CD4-positive, alpha-beta T cell (primary cell): ENCODE results near the gene LRP1B. TPM values are rescaled to one million over a fixed set of nuclear protein-coding genes. Genes with fewer than 3 reads are reported as not detected.

Source experiments
- ATAC-seq: fragments of 200-7000 bp; cut with Tn5 transposase; one replicate; pipeline ENCODE4 v1.10.0; 2022; ENCODE audit warnings: mild to moderate bottlenecking; ENCODE audit not compliant: poor library complexity
- CTCF ChIA-PET: fragments of 350-600 bp; sonication (Branson Sonifier 250); formaldehyde crosslinking; loops from one replicate; lab custom pipeline; 2021; ENCODE audit warnings: antibody characterized with exemption, inconsistent platforms; lab: Charles Lee
- POLR2A ChIA-PET: fragments of 350-600 bp; sonication (Branson Sonifier 250); formaldehyde crosslinking; loops from one replicate; lab custom pipeline; 2021; ENCODE audit warnings: antibody characterized with exemption, inconsistent platforms; lab: Charles Lee
- DNase-seq, 14 experiments: peaks; one replicate each; pipeline ENCODE4 v3.0.0-alpha.2; 2013 to 2020; ENCODE audit warnings: mixed read lengths in 2 of 14
- H3K27ac ChIP-seq, 2 donors: one replicate each; pipeline versions ENCODE4 v1.5.1 to v1.7.0; 2013; ENCODE audit warnings: low read length in 2 of 2, low read depth in 1 of 2, mild to moderate bottlenecking in 1 of 2
- H3K27me3 ChIP-seq, 2 experiments: 1 replicate in 1 of 2; 2 replicates in 1 of 2; pipeline versions ENCODE4 v1.6.1 to v1.7.0; 2013; ENCODE audit warnings: low read length in 2 of 2, control low read depth in 1 of 2, mild to moderate bottlenecking in 1 of 2, moderate library complexity in 1 of 2; ENCODE audit not compliant: insufficient read depth in 2 of 2, control insufficient read depth in 1 of 2
- H3K36me3 ChIP-seq: one replicate; pipeline ENCODE4 v1.6.1; 2013; ENCODE audit warnings: low read length, control low read depth; ENCODE audit not compliant: insufficient read depth
- H3K4me1 ChIP-seq: one replicate; pipeline ENCODE4 v1.6.1; 2013; ENCODE audit warnings: low read length, control low read depth; ENCODE audit not compliant: insufficient read depth
- H3K4me3 ChIP-seq: one replicate; pipeline ENCODE4 v1.5.1; 2013; ENCODE audit warnings: mild to moderate bottlenecking, low read length, moderate library complexity
- H3K9me3 ChIP-seq, 2 experiments: 1 replicate in 1 of 2; 2 replicates in 1 of 2; pipeline versions ENCODE4 v1.6.1 to v1.7.0; 2013; ENCODE audit warnings: low read length in 2 of 2, mild to moderate bottlenecking in 2 of 2, control low read depth in 1 of 2, moderate library complexity in 1 of 2; ENCODE audit not compliant: control insufficient read depth in 1 of 2, insufficient read depth in 1 of 2
- H3K27ac Mint-ChIP-seq: one replicate; pipeline ENCODE4 v1.8.0; 2020; ENCODE audit warnings: mixed read lengths
- H3K27me3 Mint-ChIP-seq: one replicate; pipeline ENCODE4 v1.8.0; 2021; ENCODE audit warnings: mixed read lengths
- H3K36me3 Mint-ChIP-seq: one replicate; pipeline ENCODE4 v1.8.0; 2021; ENCODE audit warnings: low read depth, mixed read lengths
- H3K4me1 Mint-ChIP-seq: one replicate; pipeline ENCODE4 v1.8.0; 2021; ENCODE audit warnings: low read depth, mixed read lengths
- H3K4me3 Mint-ChIP-seq: one replicate; pipeline ENCODE4 v1.8.0; 2020; ENCODE audit warnings: mild to moderate bottlenecking, mixed read lengths
- H3K9me3 Mint-ChIP-seq: one replicate; pipeline ENCODE4 v1.8.0; 2020; ENCODE audit warnings: mixed read lengths
- intact Hi-C, 2 experiments: fragments of 100-400 bp; cut with DNase I in 1 of 2; cut with micrococcal nuclease in 1 of 2; formaldehyde crosslinking; loops; one replicate each; pipeline versions ENCODE4 v1.15.1 to v1.9.0; 2023 to 2025; cut with DNase I, micrococcal nuclease
- polyA plus RNA-seq, 2 donors: library from polyadenylated mRNA; unstranded; fragments of 120-200 nt; gene quantifications; one replicate each; pipeline ENCODE4 v1.2.1, GENCODE V29; 2013
- total RNA-seq, 174 experiments: library from RNA in 2 of 174; stranded (reverse) in 2 of 174; gene quantifications; one replicate each; pipeline ENCODE4 v1.2.3 and lab custom pipeline; 2021 to 2026
- TF ChIP-seq, protein P1 (sequence below): fragments of 200-600 bp; IDR thresholded peaks from one replicate; pipeline ENCODE4 v1.8.0; 2022; ENCODE audit warnings: antibody characterized with exemption, mild to moderate bottlenecking

Gene LRP1B
- total RNA-seq (not detected), total RNA-seq (lab: John Stamatoyannopoulos, UW) (0 to 0.40 (median 0) reads per million in 172 experiments)
- 0.03 TPM for polyA plus RNA-seq (2013, experiment 1 of 2)
- polyA plus RNA-seq (2013, experiment 2 of 2): 0.03 TPM

DNA sequence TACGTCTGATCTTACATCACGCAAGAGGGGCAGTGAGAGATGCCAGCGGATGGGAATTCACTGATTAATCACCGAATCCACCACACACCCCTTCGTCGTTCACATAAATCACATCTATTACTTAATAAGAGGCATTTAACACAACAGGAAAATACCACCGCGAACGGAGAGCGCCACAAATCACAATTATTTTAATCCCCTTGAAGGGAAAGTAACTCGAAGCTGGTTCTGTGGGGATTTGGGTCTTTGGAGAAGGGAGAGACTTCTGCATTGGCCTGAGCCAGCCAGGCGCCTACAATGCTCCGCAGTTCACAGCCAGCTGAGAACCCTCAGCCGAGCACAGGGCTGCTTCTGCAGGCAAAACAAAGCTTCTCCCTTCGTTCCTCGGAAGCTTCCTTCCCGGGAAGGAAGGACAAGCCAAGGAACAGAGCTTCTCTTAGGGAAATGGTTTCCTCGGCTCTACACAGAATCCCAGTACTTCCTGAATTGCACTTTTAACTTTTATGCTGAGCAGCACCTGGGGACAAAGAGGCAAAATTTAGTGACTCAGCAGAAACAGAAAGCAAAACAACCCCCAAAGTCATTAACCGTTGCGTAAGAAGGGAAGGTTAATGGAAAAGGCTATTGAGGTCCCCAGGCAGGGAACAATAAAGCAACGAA lies at the start of gene LRP1B:
Gene LRP1B, minus strand, starts transcription at position 7 of the 660 bp plus-strand sequence. CDS start 287 bp downstream, outside the sequence.
- Mint-ChIP-seq H3K36me3 (no peaks in the 10 kb centered on the region), H3K27me3 (peaks cover 39% of the 10 kb centered on the region), H3K27ac (no peak within 1 kb of the TSS), H3K4me3 (no peak within 1 kb of the TSS), H3K4me1 (no peaks in the 10 kb centered on the region), H3K9me3 (no peaks in the 10 kb centered on the region)
- no peaks in the 10 kb centered on the region for H3K36me3 ChIP-seq
- ATAC-seq (no peak), DNase-seq (no peak)
- no peaks in the 10 kb centered on the region for H3K4me1 ChIP-seq
- peaks cover 15 to 21% of the 10 kb centered on the region in 2 experiments for H3K27me3 ChIP-seq
- no peak within 1 kb of the TSS for H3K4me3 ChIP-seq
- H3K27ac ChIP-seq: no peak within 1 kb of the TSS
- POLR2A ChIA-PET: no interaction called here
- intact Hi-C loops: no loop called here
- H3K9me3 ChIP-seq: peaks cover 0 to 18% of the 10 kb centered on the region in 2 experiments
- CTCF ChIA-PET: no interaction called here
- TF ChIP-seq, protein P1, sequence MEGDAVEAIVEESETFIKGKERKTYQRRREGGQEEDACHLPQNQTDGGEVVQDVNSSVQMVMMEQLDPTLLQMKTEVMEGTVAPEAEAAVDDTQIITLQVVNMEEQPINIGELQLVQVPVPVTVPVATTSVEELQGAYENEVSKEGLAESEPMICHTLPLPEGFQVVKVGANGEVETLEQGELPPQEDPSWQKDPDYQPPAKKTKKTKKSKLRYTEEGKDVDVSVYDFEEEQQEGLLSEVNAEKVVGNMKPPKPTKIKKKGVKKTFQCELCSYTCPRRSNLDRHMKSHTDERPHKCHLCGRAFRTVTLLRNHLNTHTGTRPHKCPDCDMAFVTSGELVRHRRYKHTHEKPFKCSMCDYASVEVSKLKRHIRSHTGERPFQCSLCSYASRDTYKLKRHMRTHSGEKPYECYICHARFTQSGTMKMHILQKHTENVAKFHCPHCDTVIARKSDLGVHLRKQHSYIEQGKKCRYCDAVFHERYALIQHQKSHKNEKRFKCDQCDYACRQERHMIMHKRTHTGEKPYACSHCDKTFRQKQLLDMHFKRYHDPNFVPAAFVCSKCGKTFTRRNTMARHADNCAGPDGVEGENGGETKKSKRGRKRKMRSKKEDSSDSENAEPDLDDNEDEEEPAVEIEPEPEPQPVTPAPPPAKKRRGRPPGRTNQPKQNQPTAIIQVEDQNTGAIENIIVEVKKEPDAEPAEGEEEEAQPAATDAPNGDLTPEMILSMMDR: no peak

DNA sequence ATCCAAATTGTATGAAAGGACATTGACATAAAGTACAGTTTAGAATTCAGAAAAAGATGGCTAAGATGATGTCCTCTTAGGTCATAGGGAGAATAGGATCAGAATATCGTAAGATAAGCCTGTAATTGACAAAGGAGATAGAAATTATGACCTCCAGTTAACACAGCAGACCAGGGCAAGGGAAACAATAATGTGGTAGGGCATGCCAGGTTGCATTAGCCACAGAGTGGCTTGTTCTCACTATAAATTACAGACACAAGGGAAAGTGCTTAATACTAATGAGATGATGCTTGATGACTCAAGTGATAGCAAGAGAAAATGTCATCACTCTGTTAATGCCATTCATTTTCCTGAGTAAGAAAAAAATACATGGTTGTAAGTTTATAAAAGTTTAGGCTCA lies 48.9 kb upstream of the LRP1B start:
- no peaks in the 10 kb centered on the region for H3K36me3 Mint-ChIP-seq

DNA sequence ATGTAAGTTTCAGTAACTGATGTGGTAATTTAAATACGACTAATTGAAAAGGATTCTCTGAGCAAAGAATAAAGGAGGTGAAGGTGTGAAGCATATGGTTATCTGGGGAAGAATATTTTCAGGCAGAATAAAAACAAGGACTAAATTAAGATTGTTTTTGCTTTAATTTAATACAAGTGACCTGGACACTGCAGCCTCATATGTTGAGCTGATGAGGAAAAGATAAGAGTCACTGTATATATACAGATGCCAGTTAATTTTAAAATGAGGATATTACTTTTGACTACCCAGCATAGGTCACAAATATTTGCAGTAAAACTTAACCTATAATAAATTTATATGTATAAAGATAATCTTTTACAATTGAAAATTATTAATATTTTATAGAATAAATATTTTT lies 47.8 kb upstream of the LRP1B start:
- Mint-ChIP-seq H3K27ac (no peak overlapping the region), H3K27me3 (no peaks in the 10 kb centered on the region), H3K36me3 (no peaks in the 10 kb centered on the region), H3K9me3 (no peaks in the 10 kb centered on the region), H3K4me1 (no peaks in the 10 kb centered on the region), H3K4me3 (no peak overlapping the region)
- H3K4me1 ChIP-seq: no peaks in the 10 kb centered on the region
- DNase-seq (no peak), ATAC-seq (no peak)
- CTCF ChIA-PET: no interaction called here
- H3K27me3 ChIP-seq: no peaks in the 10 kb centered on the region
- no peak overlapping the region for H3K27ac ChIP-seq
- TF ChIP-seq, protein P1: no peak
- intact Hi-C loops: no loop called here
- no peak overlapping the region for H3K4me3 ChIP-seq
- POLR2A ChIA-PET: no interaction called here
- H3K36me3 ChIP-seq: no peaks in the 10 kb centered on the region
- H3K9me3 ChIP-seq: peaks cover 0 to 11% of the 10 kb centered on the region in 2 experiments

More for the DNA sequence above, 48.9 kb upstream of the LRP1B start:
- H3K27ac Mint-ChIP-seq: no peak overlapping the region
- H3K27me3 Mint-ChIP-seq: no peaks in the 10 kb centered on the region
- H3K4me1 Mint-ChIP-seq: no peaks in the 10 kb centered on the region
- ATAC-seq (no peak), DNase-seq (no peak)
- no peaks in the 10 kb centered on the region for H3K4me1 ChIP-seq
- no peak overlapping the region for H3K4me3 Mint-ChIP-seq
- intact Hi-C loops: no loop called here
- no peaks in the 10 kb centered on the region for H3K36me3 ChIP-seq
- no peaks in the 10 kb centered on the region for H3K9me3 Mint-ChIP-seq
- POLR2A ChIA-PET: no interaction called here
- H3K4me3 ChIP-seq: no peak overlapping the region
- no peaks in the 10 kb centered on the region for H3K27me3 ChIP-seq
- no peak overlapping the region for H3K27ac ChIP-seq
- peaks cover 0 to 14% of the 10 kb centered on the region in 2 experiments for H3K9me3 ChIP-seq
- CTCF ChIA-PET: no interaction called here
- TF ChIP-seq, protein P1: no peak
